H1 (cell line): ENCODE data around the gene EXOG. TPM values are rescaled to one million over a fixed set of nuclear protein-coding genes. Genes with fewer than 3 reads are reported as not detected.

Experiments
- CTCF ChIA-PET: fragments of 300-600 bp; sonication (Branson Sonifier 250); formaldehyde crosslinking; loops from one replicate; lab custom pipeline; 2021; ENCODE audit not compliant: partially characterized antibody; lab: Charles Lee
- POLR2A ChIA-PET: fragments of 300-600 bp; sonication (Branson Sonifier 250); formaldehyde crosslinking; loops from one replicate; lab custom pipeline; 2021; ENCODE audit warnings: inconsistent platforms; ENCODE audit not compliant: partially characterized antibody; lab: Charles Lee
- DNase-seq, 2 experiments: peaks; one replicate each; pipeline versions ENCODE4 v3.0.0 to v3.0.0-alpha.2; 2010 to 2022; ENCODE audit warnings: low spot score in 2 of 2, low read depth in 1 of 2, mixed read lengths in 1 of 2
- FAIRE-seq: peaks from 2 replicates; lab custom pipeline; 2011; peaks lifted over from hg19 to GRCh38; lab: Jason Lieb, UNC
- H2AFZ ChIP-seq: 2 replicates; pipeline ENCODE4 v1.8.1; 2012; ENCODE audit warnings: low read length, inconsistent platforms
- H2AK5ac ChIP-seq: 2 replicates; pipeline ENCODE4 v1.6.1; 2013; ENCODE audit warnings: low read depth, low read length
- H2BK120ac ChIP-seq: replicated peaks from 2 replicates; pipeline ENCODE3; 2013; ENCODE audit warnings: low read depth, low read length, inconsistent platforms
- H2BK12ac ChIP-seq: 2 replicates; pipeline ENCODE4 v1.6.1; 2013; ENCODE audit warnings: low read depth, low read length
- H2BK15ac ChIP-seq: 2 replicates; pipeline ENCODE4 v1.6.1; 2013; ENCODE audit warnings: low read length
- H2BK20ac ChIP-seq: 2 replicates; pipeline ENCODE4 v1.6.1; 2013; ENCODE audit warnings: low read length
- H2BK5ac ChIP-seq: 2 replicates; pipeline ENCODE4 v1.6.1; 2013; ENCODE audit warnings: low read depth, low read length
- H3K14ac ChIP-seq: 2 replicates; pipeline ENCODE4 v1.6.1; 2013; ENCODE audit warnings: inconsistent platforms; ENCODE audit not compliant: insufficient read length
- H3K18ac ChIP-seq: 2 replicates; pipeline ENCODE4 v1.6.1; 2013; ENCODE audit warnings: low read length; ENCODE audit errors: extremely low read depth
- H3K23ac ChIP-seq: 2 replicates; pipeline ENCODE4 v1.6.1; 2013; ENCODE audit warnings: inconsistent platforms; ENCODE audit not compliant: insufficient read length
- H3K23me2 ChIP-seq: 2 replicates; pipeline ENCODE4 v1.6.1; 2013; ENCODE audit warnings: low read depth, low read length
- H3K27ac ChIP-seq: 2 replicates; pipeline ENCODE4 v1.6.1; 2011; ENCODE audit warnings: low read depth, low read length, inconsistent platforms
- H3K27me3 ChIP-seq, 4 experiments: replicated peaks in 1 of 4; 1 replicate in 1 of 4; 2 replicates in 3 of 4; pipeline versions ENCODE4 v1.6.1 to v1.8.1; 2011 to 2013; ENCODE audit warnings: low read length in 3 of 4, mild to moderate bottlenecking in 3 of 4, inconsistent platforms in 2 of 4, mixed read lengths in 2 of 4, moderate library complexity in 1 of 4; ENCODE audit not compliant: control insufficient read depth in 3 of 4, insufficient read depth in 3 of 4; ENCODE audit errors: extremely low read depth in 1 of 4
- H3K36me3 ChIP-seq, 4 experiments: 2 replicates each; pipeline versions ENCODE4 v1.6.1 to v1.8.1; 2011 to 2013; ENCODE audit warnings: mild to moderate bottlenecking in 4 of 4, low read length in 3 of 4, moderate library complexity in 2 of 4, control low read depth in 1 of 4, inconsistent platforms in 1 of 4; ENCODE audit not compliant: insufficient read depth in 4 of 4, control insufficient read depth in 2 of 4
- H3K4ac ChIP-seq: replicated peaks from 2 replicates; pipeline ENCODE3; 2013; ENCODE audit warnings: low read length, low read depth, mixed read lengths, inconsistent platforms; ENCODE audit not compliant: insufficient read length
- H3K4me1 ChIP-seq, 4 experiments: replicated peaks in 1 of 4; 1 replicate in 1 of 4; 2 replicates in 3 of 4; pipeline versions ENCODE4 v1.6.1 to v1.8.1; 2011 to 2013; ENCODE audit warnings: low read length in 3 of 4, inconsistent platforms in 2 of 4, mixed read lengths in 1 of 4; ENCODE audit not compliant: insufficient read depth in 4 of 4, control insufficient read depth in 3 of 4
- H3K4me2 ChIP-seq, 2 experiments: 2 replicates each; pipeline versions ENCODE4 v1.6.1 to v1.8.1; 2011 to 2013; ENCODE audit warnings: low read depth in 2 of 2, low read length in 2 of 2, control low read depth in 1 of 2, inconsistent platforms in 1 of 2, mild to moderate bottlenecking in 1 of 2; ENCODE audit not compliant: insufficient read depth in 1 of 2
- H3K4me3 ChIP-seq, 4 experiments: fragments of 200-600, 300-600 bp in 1 of 4; sonication (generic), shearing (Covaris generic), sonication (Bioruptor Twin) in 1 of 4; 2 replicates each; pipeline versions ENCODE4 v1.5.1 to v1.8.1; 2011 to 2016; ENCODE audit warnings: low read length in 4 of 4, low read depth in 3 of 4, control low read depth in 2 of 4, inconsistent platforms in 2 of 4, mild to moderate bottlenecking in 2 of 4, mixed read lengths in 1 of 4, moderate library complexity in 1 of 4; ENCODE audit not compliant: insufficient read depth in 2 of 4; ENCODE audit errors: extremely low read depth in 1 of 4
- H3K56ac ChIP-seq: replicated peaks from 2 replicates; pipeline ENCODE3; 2013; ENCODE audit warnings: low read depth, mild to moderate bottlenecking, mixed read lengths, low read length, inconsistent platforms; ENCODE audit not compliant: insufficient read length
- H3K79me1 ChIP-seq: 2 replicates; pipeline ENCODE4 v1.6.1; 2013; ENCODE audit warnings: low read depth, low read length, control low read depth
- H3K79me2 ChIP-seq, 2 experiments: 2 replicates each; pipeline versions ENCODE4 v1.6.1 to v1.8.1; 2012 to 2013; ENCODE audit warnings: low read length in 2 of 2, mild to moderate bottlenecking in 2 of 2, inconsistent platforms in 1 of 2; ENCODE audit not compliant: insufficient read depth in 2 of 2, control insufficient read depth in 1 of 2
- H3K9ac ChIP-seq, 4 experiments: replicated peaks in 1 of 4; 1 replicate in 1 of 4; 2 replicates in 3 of 4; pipeline versions ENCODE4 v1.6.1 to v1.8.1; 2011 to 2013; ENCODE audit warnings: low read depth in 3 of 4, low read length in 3 of 4, control low read depth in 2 of 4, mild to moderate bottlenecking in 2 of 4, moderate library complexity in 2 of 4, inconsistent platforms in 1 of 4; ENCODE audit errors: extremely low read depth in 1 of 4
- H3K9me3 ChIP-seq, 2 experiments: 2 replicates each; pipeline versions ENCODE4 v1.6.1 to v1.8.1; 2012 to 2013; ENCODE audit warnings: mild to moderate bottlenecking in 2 of 2, moderate library complexity in 2 of 2, control low read depth in 1 of 2, inconsistent platforms in 1 of 2, low read depth in 1 of 2, low read length in 1 of 2, mixed read lengths in 1 of 2; ENCODE audit not compliant: insufficient read depth in 2 of 2
- H4K20me1 ChIP-seq, 2 experiments: replicated peaks in 1 of 2; 2 replicates each; pipeline versions ENCODE3 to v1.8.1; 2011 to 2013; ENCODE audit warnings: inconsistent platforms in 2 of 2, low read length in 2 of 2, mild to moderate bottlenecking in 1 of 2; ENCODE audit not compliant: insufficient read depth in 2 of 2, control insufficient read depth in 1 of 2
- H4K5ac ChIP-seq: 2 replicates; pipeline ENCODE4 v1.6.1; 2013; ENCODE audit warnings: low read length, low read depth, mixed read lengths, inconsistent platforms; ENCODE audit not compliant: insufficient read length
- H4K8ac ChIP-seq: 2 replicates; pipeline ENCODE4 v1.8.0; 2013; ENCODE audit warnings: mild to moderate bottlenecking, moderate library complexity, low read length, inconsistent platforms; ENCODE audit not compliant: insufficient read depth; ENCODE audit errors: extremely low read depth
- H4K91ac ChIP-seq: replicated peaks from 2 replicates; pipeline ENCODE3; 2013; ENCODE audit warnings: low read length, mixed read lengths, inconsistent platforms; ENCODE audit not compliant: insufficient read length
- BCL11A ChIP-seq, 2 experiments: IDR thresholded peaks; one replicate each; pipeline ENCODE4 v1.6.1; 2011; ENCODE audit warnings: low read depth in 2 of 2, low read length in 2 of 2, mild to moderate bottlenecking in 2 of 2
- WGBS, 2 experiments: shearing (Covaris generic) in 1 of 2; methylation state at CpG; one replicate each; pipeline versions ENCODE4 v1.1.6 to v1.1.7; 2013 to 2015; ENCODE audit warnings: low lambda C conversion rate in 2 of 2, mixed read lengths in 2 of 2, inconsistent platforms in 1 of 2, low coverage in 1 of 2, missing lambda C conversion rate in 1 of 2; ENCODE audit not compliant: insufficient replicate concordance in 2 of 2, insufficient coverage in 1 of 2, insufficient read length in 1 of 2; ENCODE audit errors: extremely low coverage in 1 of 2, missing lambda C conversion rate in 1 of 2; 5-methylcytosine and 5-hydroxymethylcytosine counted together
- polyA plus RNA-seq, 7 experiments: library from polyadenylated mRNA; depleted of rRNA in 3 of 7; stranded (reverse) in 5 of 7; unstranded in 2 of 7; fragments of >200 nt in 5 of 7; fragments of 200-250 nt in 2 of 7; gene quantifications; 1 replicate in 5 of 7; 2 replicates in 1 of 7; 4 replicates in 1 of 7; pipeline versions ENCODE4 v1.2.1 to v1.2.3, GENCODE V29; 2011 to 2013; ENCODE audit warnings: missing spikeins in 2 of 7, mixed read lengths in 2 of 7
- total RNA-seq: library from RNA; stranded (reverse); fragmentation: NEBNext Ultra II Directional; extraction: Animal tissue kit (Norgen Biotek cat#: 25700); gene quantifications from 2 replicates; pipeline ENCODE4 v1.2.1, GENCODE V29; 2021

Gene EXOG
- total and polyA plus RNA-seq, 2 of the 8 experiments (the other 6 are each of a cell fraction or from before 2014, with no cell fraction given), result 7.2 to 12.9 TPM

GRCh38 chr3:38544926-38545325, 48.8 kb downstream of the EXOG start:
- H3K4me3 ChIP-seq, result no peak overlapping the region
- DNase-seq (no peak), FAIRE-seq (no peak)
- H4K8ac ChIP-seq, result no peak overlapping the region; the same call in 1 of the 2 replicates
- H2AFZ ChIP-seq, result no peak overlapping the region
- no peak overlapping the region for H3K18ac ChIP-seq
- no peak overlapping the region for H4K91ac ChIP-seq
- no peaks in the 10 kb centered on the region for H3K79me2 ChIP-seq
- 89% methylated on average over 3 of the region's 3 CpGs; no CpG with 5 or more reads in 1 of the 2 experiments for WGBS, 2 experiments
- H3K36me3 ChIP-seq, result no peaks in the 10 kb centered on the region
- H4K5ac ChIP-seq, result no peak overlapping the region
- no peak overlapping the region for H3K14ac ChIP-seq
- H3K23me2 ChIP-seq, result no peaks in the 10 kb centered on the region
- H3K79me1 ChIP-seq, result no peaks in the 10 kb centered on the region
- ChIA-PET POLR2A (no interaction called here), CTCF (interaction anchor here (0.6 to 5.3 kb wide), 13 partner anchors 13 to 545 kb away, joined by 3 to 16 read pairs (median 5); no protein-coding TSS in a partner anchor)
- H2BK120ac ChIP-seq, result no peak overlapping the region
- no peak overlapping the region for H3K27ac ChIP-seq
- no peak overlapping the region for H3K56ac ChIP-seq
- no peak overlapping the region for H3K9ac ChIP-seq
- peaks cover 0 to 2% of the 10 kb centered on the region in 2 experiments for H4K20me1 ChIP-seq
- H3K27me3 ChIP-seq, result no peaks in the 10 kb centered on the region
- no peak overlapping the region for H3K23ac ChIP-seq
- H2AK5ac ChIP-seq, result no peak overlapping the region
- no peak overlapping the region for H2BK20ac ChIP-seq
- no peaks in the 10 kb centered on the region for H3K9me3 ChIP-seq
- H3K4me1 ChIP-seq, result peaks cover 0 to 5% (median 1%) of the 10 kb centered on the region in 4 experiments; a peak in 1 of 7 replicates
- H2BK5ac ChIP-seq, result no peak overlapping the region
- no peak overlapping the region for H2BK12ac ChIP-seq
- H3K4me2 ChIP-seq, result no peak overlapping the region
- no peak overlapping the region for H3K4ac ChIP-seq
- H2BK15ac ChIP-seq, result no peak overlapping the region
- TF ChIP-seq BCL11A (IDR thresholded peaks at IDR 0.05; ENCODE audit: low read depth in 2 of 2, low read length in 2 of 2), result no peak
